ENCODE data around the gene LRP1. TPM values are rescaled to one million over a fixed set of nuclear protein-coding genes. Genes with fewer than 3 reads are reported as not detected.

LRP1 gene
- total RNA-seq, 1 donor from 2014 or later = 221 TPM

DNA sequence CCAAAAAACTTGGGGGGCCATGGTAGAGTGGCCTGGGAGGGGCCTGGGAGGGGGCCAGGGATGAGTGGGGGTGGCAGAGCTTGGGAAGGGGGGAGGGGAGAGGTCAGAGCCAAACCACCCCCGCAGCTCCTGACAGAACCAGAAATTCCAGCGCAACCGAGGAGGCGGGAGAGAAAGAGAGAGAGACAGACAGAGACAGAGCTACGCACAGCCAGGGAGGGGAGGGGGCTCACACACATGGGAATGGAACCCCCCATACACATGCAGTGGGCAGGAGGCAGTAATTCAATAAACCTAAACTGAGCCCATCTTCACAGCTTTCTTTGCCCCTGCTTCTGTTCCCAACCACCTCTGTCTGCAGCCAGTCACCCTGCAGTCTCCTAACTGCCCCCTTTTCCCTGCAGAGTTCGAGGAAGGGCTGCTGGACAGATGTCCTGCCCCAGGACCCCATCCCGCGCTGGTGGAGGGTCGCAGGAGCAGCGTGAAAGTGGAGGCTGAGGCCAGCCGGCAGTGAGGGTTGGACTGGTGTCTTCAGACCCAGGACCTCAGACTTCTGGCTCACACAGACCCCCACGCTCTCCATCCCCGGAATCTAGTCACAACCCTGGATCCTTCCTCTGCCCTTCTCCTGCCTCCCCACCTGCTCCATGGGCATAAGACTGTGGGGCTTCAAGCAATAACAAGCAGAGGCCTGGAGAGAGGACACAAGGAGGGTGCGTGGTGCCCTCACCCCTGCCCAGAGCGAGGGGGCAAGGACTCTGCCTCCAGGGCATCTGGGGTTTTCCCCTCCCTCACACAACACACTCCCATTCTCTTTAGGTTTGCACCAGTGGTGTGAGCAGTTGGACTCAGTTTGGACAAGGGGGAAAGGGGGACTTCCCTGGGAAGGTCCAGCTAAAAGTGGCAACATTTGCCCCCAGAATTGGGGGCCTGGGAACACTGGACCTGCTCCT lies 33.8 kb upstream of the LRP1 start:
- DNase-seq = no peak

DNA sequence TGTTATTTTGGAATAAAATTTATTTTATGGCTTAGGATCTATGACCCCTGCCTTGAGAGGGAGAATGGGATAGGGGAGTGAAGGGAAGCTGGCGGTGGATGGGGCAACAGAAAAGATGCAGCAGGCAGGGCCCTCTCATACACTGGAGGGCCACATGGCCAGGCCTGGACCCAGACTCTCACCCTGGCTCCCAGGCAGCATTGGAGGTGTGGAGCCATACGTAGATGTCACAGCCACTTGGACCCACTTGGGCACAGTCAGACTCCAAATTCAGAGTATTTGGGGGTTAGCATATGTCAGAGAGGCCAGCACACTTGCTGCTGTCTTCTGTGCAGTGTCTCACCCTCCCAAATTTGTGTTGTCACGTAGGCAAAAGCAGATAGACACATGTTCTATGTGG lies 32.8 kb upstream of the LRP1 start:
- no peak for DNase-seq

DNA sequence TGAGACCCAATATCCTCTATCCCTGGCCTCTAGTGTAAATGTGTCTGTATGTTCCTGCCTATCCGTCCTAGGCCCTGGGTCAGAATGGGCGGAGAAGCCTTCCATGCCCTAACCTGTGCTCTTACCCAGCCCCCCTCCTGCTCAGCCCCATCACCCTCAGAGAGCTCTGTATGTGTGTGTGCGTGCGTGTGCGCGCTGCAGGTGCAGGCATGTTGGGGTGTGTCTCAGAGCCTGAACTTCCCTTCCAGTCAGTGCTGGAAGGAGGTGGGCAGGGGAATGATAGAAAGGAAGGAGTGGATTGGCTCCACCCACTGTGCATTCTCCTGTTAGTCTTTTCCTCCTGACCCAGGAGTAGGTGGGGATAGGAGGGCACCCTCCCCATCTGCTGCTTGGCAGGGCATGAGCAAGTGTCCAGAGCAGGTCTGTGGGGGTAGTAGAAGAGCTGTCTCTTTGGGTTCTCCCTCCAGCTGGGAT lies 32.1 kb upstream of the LRP1 start:
- peak; percentile 73 for DNase-seq

DNA sequence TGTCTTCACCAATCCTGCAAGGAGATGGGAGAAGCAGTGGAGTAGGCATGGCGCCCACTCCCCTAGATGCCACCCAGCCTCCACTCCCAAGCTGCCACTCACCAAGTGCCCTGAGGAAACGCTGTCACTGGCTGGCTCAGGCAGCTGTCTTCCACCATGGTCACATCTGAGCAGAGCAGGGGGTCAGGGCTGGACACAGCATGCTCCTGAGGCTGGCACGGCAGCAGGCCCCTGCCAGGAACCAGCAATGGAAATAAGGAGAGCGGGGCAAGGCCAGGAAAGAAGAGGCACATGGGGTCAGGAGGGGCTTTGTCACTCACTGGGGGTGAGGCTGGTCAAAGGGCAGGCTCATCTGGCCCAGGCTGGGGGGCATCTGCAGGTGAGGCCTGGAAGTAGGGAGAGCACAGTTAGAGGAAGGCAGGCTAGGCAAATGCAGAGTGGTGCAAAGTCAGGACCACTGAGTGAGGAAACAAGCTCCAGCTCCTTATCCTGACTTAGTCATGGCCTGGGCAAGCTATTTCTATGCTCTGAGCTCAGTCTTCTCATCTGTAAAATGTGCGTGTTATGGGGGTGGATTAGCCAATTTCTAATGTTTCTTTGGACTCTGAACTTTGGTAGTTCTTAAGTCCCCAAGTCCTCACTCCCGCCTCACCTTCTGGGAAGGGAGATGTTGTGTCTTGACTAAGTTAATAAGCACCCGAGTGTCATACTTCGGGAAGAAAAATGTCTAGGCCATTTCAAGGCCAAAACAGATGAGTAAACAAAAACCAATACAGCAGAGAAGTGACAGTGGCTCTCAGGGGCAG lies 31.3 kb upstream of the LRP1 start:
- DNase-seq = no peak

DNA sequence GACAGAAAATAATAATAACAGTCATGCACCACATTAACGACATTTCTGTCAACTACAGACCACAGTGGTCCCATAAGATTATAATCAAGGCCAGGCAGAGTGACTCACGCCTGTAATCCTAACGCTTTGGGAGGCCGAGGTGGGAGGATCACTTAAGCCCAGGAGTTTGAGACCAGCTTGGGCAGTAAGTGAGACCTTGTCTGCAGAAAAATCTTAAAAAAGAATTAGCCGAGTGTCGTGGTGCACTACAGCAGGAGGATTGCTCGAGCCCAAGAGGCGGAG lies 30.8 kb upstream of the LRP1 start:
- no peak for DNase-seq

DNA sequence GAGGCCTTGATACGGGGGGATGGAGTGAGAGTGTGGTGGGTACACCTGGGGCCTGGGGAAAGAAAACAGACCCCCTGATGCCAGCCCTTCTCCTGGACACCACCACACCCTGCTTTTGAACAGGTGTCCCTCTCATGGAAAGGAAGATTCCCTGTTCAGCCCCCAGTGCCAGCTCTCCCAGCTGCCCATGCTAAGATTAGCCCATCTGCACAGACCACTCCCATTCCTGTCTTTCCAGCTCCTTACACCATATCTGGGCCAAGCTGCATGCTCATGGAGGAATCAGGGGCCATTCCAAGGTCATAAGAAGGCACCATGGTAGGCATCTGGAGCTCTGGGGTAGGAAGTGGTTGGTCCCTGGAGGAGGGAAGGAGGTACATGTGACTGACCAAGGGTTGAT lies 29.7 kb upstream of the LRP1 start:
- peak; percentile 64 for DNase-seq

DNA sequence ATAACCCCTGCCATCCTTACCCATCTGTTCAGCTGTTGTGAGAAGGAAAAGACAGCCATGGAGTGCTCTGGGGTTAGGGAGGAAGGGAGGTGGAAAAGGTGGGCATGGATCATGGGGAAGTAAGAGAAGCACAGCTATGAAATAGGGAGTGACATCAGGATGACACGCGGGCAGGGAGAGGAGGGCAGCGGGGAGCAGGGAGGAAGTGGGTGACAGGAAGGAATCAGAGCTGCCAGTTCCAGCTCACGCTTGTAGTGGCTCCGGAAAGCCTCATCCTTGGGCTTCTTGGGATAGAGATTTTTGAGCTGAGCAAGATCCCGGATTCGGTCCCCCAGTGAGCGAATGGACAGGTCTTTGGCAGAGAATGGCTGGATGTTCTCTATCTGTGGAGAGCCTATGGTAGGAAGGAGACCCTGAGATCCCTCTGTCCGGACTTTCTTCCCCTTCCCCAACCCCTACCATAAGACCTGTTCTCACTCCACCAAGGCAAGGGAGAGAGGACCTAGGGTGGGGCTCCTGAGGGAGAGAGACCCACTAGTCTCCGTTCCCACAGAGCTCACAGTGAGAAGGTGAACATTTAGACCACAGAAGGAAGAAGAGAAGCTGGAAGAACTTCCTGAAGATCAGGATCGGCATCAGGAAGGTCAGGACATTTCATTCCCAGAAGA lies 29.1 kb upstream of the LRP1 start:
- no peak for DNase-seq

DNA sequence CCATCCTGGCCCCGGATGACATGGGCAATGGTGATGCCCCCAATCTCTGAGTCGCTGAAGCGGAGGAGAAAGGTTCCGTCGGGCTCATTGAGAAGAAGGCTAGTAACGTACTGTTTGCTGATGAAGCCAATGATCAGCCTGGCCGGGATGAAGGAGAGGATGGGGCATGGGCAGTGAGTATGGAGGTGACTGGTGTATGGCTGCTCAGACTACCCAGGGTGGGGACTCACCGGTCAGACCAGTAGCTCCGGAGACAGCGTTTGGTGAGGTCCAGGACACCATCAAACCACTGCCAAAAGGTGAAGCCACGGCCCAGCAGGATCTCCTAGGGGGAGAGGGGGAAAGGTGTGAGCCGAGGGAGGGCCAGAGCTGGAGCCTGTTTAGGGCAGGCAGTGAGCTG lies 28.5 kb upstream of the LRP1 start:
- DNase-seq = no peak

DNA sequence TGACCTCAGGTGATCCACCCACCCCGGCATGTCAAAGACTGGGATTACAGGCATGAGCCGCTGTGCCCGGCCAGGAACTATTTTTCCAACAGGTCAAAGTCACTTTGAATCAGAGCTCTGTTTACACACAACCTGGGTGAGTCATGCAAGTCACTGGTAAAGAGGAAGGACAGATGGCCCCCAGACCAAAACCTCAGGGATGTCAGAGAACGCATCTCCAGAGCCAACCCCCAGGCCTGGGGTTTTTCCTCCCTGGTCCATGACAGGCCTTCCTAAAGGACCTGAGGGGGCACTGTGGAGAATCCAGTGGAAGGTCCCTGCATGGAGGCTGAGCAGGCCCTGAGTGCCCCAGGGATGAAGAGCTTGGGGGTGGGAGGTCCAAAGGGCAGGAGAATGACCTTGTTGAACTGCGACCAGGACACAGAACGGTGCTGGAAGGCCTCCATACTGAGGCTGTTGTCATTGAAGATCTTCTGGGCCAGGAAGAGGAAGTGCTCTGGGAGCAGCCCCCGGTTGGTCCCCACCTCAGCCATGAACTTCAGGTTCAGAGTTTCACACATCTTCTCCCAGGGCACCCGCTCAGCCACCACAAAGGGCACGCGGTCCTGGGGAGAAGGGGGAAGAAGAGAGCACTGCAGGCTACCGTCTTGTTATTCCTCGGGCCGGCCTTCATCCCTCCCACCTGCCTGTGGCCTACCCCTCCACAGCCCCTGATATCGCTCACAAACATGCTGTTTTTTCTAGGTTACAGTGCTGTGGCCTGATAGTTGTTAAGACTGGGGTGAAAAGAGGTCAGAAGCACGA lies 26.2 kb upstream of the LRP1 start:
- DNase-seq = no peak

DNA sequence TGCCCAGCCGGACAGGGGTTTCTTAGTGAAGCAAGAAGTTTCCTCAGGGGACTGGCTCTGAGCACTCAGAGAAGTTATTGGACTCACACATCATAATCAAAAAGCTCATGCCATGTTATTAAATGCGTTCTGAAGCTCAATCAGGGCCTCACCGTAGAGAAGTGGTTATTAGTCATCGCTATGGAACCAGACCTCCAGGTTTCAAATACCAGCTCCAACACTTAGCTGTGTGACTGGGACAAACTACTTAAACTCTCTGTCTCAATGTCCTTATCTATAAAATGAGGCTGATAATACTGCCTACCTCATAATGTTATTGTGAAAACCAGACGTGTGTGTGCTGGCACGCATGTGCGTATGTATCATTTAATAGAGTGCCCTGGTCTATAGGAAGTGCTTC lies 24.4 kb upstream of the LRP1 start:
- DNase-seq = no peak

DNA sequence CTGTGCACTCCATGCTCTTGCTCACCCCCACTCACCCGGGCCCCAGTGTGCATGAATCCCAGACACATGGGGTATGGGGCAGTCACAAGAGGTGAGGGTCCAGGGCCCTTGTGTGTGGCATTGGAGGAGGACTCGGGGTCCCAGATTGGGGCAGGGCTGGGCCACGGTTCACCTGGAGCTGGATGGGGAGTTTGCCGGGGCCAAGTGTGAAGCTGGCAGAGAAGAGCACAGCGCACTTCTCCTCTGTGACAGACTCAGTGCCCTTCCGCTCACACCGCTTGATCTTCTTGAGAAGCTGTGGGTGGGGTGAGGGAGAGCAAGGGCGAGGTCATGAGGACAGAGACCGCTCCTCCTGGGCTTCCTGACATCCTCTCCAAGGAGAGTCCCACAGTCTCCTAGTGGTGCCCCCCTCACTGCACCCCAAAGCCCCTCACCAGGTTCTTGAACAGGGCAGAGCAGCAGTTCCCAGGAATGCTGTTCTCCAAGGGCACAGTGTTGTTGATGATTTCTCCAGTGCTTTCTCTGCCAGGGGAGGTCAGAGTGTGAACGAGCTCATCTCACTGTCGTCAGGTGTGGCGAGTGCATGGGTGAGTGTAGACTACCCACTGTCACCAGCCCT lies 23.9 kb upstream of the LRP1 start:
- DNase-seq = no peak

DNA sequence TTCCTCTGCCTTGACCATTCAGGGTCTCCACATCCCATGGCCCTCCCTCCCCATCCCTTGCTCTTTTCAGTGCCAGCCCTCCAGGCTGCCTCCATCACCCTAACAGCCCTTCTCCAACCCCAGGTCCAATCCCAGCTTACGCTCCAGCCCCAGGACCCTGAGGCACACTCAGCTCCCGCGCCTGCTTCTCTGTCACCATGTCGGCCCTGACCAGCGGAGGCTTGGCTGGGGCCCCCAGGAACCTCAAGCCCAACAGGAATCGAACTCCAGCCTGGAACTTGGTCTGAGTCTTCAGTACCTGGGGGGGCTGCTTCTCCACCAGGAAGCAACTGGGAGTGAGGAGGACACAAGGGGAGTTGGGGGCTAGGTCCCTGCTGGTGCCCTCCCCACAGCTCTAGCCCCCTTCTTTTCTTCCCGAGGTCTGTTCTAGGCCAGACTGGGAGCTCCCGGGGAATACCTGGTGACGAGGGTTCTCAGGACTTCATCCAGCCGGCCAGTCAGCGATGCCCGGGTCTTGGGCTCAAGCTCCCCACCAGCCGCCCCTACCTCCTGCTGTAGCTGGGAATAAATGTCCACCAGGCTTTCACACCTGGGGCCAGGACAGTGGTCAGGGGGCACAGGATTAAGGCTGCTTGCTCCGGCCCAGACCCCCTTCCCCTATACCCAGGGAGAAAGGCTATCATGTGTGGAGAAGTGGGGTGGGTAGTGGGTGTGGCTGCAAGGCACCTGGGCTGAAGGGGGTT lies 23.1 kb upstream of the LRP1 start:
- no peak for DNase-seq

DNA sequence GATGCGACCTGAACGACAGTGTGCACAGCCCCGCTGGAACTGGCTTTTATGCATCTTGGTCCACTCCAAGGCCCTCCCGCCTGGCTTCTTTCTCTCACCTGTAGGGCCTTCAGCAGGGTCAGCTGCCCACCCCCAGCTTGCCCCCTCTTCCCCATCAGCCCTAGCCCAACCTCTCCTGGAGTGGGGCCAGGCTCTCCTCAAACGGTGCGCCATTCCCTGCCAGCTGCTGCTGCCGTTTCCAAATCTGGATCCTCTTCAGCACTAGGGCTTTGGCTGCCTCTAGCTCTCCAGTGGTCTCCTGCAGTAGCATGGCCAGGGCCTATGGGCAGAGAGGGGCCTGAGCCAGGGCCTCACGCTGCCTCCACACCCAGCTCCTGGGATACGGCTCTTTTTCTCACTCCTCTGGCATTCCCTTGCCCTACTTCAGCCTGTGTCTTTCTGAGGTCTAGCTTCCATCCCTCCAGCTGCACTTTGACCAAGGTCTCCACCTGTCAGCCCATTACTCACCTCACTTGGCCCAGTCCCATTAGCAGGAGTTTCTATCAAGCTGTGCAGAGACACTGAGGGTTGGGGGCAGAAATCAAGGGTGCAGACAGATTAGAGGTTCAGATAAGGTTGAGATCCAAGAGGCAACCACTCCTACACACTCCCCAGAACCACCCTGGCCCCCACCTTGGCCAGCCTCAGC lies 22.1 kb upstream of the LRP1 start:
- peak; percentile 73 for DNase-seq

DNA sequence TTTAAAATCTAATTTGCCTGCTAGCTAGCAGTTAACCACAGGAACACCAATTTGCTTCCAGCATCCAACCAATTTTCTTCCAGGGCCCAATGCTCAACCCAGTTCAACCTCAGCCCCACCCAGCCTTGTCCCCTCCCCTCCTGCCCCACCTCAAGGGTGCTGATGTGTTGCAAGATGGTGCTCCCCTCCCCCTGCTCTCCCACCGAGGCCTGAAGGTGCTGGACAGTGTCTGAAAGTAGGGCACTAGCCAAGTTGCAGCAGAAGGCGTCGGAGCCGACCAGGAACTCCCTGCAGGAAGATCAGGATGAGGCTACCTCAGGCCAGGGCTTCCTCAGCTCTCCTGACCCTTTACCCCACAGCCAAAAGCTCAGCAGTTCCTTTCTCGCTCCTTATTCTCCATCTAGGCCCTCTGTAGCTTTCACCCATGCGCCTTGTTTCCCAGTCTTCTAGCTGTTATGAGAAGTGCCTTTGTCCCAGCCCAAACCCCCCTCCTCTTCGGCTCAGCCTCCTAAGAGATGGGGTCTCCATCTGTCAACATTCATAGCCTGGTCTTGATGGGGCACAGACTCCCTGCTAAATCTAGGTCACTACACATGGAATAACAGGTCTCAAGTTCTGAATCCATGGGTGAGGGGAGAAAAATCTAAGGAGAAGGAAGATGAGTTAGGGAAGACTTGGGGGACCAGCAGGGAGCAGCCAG lies 20.7 kb upstream of the LRP1 start:
- DNase-seq = no peak

DNA sequence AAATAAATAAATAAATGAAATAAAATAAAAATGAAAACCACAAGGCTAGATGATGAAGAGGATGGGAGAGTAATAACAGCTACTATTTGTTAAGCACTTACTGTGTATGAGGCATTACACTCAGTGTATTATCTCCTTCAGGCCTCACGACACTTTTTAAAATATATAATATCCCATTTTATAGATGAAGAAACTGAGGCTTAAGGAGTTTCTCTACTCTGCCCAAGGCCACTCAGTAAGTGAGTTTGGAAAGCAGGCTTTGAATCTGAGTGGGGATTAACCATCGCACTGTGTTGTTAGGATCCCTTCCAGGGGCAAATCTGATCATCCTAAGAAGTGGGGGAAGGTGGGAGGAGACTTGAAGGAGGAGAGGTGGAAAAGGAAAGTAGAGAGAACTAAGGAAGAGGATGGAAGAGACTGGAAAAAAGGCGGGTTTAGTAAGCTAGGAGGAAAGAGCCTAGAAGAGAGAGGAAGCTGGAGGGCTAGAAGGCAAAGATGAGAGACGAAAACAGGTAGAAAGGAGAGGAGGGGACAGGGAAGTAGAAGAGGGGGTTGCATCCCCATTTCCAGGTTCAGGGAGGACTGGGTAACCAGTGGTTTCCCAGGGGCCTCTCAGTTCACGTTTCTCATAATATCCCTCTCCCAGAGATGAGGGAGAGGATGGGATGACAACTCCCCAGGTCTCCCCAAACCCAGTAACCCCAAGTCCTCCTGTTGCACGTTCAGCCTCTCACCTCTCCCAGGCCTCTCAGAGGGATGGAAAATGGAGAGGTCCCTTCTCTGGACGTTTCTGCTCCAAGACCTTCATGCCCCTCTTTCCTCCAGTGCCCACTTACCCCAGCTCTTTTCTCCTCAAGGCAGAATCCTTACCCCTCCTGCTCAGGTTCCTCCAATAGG lies 18.8 kb upstream of the LRP1 start:
- DNase-seq = no peak

DNA sequence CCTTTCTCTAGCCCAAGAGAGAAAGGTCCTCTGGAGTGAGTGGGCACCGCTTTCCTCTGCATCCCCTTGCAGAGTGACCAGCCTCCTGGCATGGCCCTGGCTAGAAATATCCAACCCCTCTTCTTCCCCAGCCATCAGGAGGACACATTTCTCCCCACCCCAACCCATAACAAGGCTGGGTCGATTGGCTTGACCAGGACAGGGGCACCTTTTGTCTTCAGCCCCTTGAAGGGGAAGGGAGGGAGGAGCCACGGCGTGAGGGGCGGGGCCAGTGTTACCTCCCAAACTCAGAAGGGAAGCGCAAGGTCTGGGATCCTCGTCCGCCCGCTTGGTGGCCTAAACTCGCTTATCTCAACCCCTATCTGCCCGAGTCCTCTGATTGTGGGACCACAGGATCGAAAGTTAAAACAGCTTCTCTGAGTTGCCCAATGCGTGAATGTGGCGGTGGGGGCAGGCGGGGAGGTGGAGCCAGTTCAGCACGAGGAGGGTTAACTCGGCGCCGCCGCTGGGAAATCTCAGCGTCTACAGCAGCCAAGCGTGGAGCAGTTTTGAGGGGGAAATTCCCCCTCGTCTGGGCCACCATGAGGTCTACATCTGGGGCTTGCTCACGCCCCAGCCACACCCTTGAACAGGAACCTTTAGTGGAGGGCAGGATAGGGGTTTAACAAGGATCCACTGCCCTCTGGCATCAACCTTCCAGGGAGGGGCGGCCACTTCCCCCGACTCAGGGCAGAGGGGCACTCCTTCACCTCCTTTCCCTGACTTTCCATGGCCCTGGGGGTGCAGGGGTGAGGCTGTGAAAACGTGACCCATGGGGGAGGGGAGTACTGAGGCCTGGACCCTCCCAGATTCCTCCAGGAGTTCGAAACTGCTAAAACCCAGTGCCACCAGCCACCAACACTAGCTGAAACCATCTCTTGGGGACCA lies 17.9 kb upstream of the LRP1 start:
- peak; percentile 68 for DNase-seq

DNA sequence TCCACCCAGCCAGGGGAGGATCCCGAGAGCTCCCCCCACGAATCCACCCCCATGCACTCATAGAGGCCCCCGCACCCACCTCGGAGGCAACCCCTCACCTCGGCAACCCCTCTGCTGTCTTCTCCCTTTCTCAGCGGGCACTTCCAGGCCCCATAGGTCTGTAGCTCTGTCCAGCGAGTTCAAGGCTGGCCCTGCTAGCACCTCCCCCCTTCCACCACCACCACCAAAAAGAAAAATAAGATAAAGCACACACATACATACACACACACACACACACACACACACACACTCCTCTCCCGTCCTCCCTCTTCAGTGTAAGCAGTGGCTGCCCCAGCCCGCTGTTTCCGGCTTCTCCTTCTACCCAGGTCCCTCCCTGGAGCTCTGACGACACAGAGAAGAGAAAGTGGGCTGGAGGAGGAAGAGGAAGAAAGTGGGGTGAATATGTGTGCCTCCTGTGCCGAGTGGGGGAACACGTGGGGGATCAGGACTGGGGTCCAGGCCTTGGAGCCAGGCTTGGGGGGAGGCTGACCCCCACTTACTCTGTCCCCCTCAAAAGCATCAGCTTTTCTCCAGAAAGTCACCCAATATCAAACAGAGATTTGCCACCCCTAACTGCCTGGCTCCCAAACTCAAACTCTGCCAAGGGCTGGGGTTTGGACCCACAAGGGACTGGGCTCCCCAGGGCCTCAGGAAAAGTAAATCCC lies 17.1 kb upstream of the LRP1 start, which contains the start of gene STAT6:
Gene STAT6 (minus strand): TSS at position 332 of the 704 bp plus-strand sequence. CDS start 3,084 bp downstream, outside the sequence.
- DNase-seq = peak; percentile 85
